HG02885 (cell line): Measurements from ENCODE around the gene PDSS2.
"Not testable (repeated sequence)": the region's sequence is repeated elsewhere in the genome, so short reads cannot be mapped to it uniquely, and the experiment has no call there.

ENCODE experiments used
- ATAC-seq: cut with Tn5 transposase; IDR thresholded peaks from one replicate; pipeline ENCODE4 v1.9.1; 2021; ENCODE audit warnings: mild to moderate bottlenecking; ENCODE audit not compliant: unreplicated experiment, poor library complexity

The PDSS2 gene

GRCh38 chr6:107479089-107479690 is 19.8 kb upstream of the PDSS2 start:
- no peak for ATAC-seq

- not testable (repeated sequence) for ATAC-seq
Measured at GRCh38 chr6:107475826-107476225, 16.5 kb upstream of the PDSS2 start.

GRCh38 chr6:107475360-107475759 is 16.0 kb upstream of the PDSS2 start:
- ATAC-seq: not testable (repeated sequence)

- ATAC-seq: no peak
Measured at GRCh38 chr6:107473660-107474059, 14.3 kb upstream of the PDSS2 start.

- ATAC-seq: no peak
Measured at GRCh38 chr6:107470364-107470763, 11.0 kb upstream of the PDSS2 start.

GRCh38 chr6:107466062-107466461 is 6.7 kb upstream of the PDSS2 start:
- no peak for ATAC-seq

GRCh38 chr6:107460083-107460631 is 793 bp upstream of the PDSS2 start:
- no peak for ATAC-seq

GRCh38 chr6:107458672-107459282 is 587 bp downstream of the PDSS2 start:
- ATAC-seq: peak; percentile 32

- ATAC-seq: no peak
Measured at GRCh38 chr6:107448776-107449175, 10.6 kb downstream of the PDSS2 start.

GRCh38 chr6:107447663-107448216 is 11.6 kb downstream of the PDSS2 start:
- no peak for ATAC-seq

GRCh38 chr6:107444277-107444676 is 15.1 kb downstream of the PDSS2 start:
- ATAC-seq: no peak

GRCh38 chr6:107443608-107444267 is 15.6 kb downstream of the PDSS2 start:
- ATAC-seq: no peak

- ATAC-seq: no peak
Measured at GRCh38 chr6:107442938-107443607, 16.3 kb downstream of the PDSS2 start.

GRCh38 chr6:107441682-107442081 is 17.7 kb downstream of the PDSS2 start:
- no peak for ATAC-seq

GRCh38 chr6:107440936-107441335 is 18.4 kb downstream of the PDSS2 start:
- no peak for ATAC-seq

GRCh38 chr6:107439406-107439805 is 20.0 kb downstream of the PDSS2 start:
- ATAC-seq: no peak

- ATAC-seq: no peak
Measured at GRCh38 chr6:107437691-107438090, 21.7 kb downstream of the PDSS2 start.

GRCh38 chr6:107436881-107437280 is 22.5 kb downstream of the PDSS2 start:
- ATAC-seq: no peak

GRCh38 chr6:107435798-107436197 is 23.6 kb downstream of the PDSS2 start:
- ATAC-seq: no peak

GRCh38 chr6:107434812-107435211 is 24.6 kb downstream of the PDSS2 start:
- ATAC-seq: no peak

- not testable (repeated sequence) for ATAC-seq
Measured at GRCh38 chr6:107425951-107426350, 33.4 kb downstream of the PDSS2 start.
